Endothelial cell of hepatic sinusoid (primary cell): ENCODE measurements around the gene DUS1L.

Experiments used
- in situ Hi-C: cut with HindIII; loops from 2 replicates; pipeline ENCODE4 v1.10.0; 2017; ENCODE audit warnings: low sequenced_read_pairs

Gene DUS1L

DNA sequence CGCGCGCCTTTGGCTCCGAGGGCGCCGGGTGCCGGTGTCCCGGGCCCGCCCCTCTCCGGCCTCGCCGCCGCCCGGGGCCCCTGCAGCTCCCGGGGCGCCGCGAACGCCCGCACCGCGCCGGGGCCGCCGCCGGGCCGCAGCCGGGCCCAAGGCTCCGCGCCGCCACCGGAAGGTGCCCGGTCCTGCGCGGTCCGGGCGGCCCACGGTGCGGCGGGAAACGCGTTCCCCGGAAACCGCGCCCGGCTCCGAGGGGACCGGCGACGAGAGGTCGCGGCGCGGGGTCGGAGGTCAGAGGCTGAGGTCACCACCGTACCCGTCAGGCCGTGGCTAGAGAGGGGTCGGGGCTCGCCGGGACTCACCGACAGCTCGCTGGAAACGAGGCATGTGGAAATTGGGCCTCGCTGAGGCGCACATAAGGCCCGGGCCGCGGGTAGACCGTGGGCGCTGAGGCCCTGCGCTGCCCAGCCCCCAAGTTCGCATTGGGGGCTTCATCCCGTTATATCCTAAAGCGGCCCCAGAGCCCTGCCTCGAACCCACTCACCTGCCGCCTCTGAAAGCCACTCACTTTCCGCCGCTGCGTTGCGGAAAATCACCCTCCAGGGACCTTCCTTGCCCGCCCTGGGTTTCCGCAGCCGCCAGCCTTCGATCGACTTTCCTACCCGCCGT is at the start of gene DUS1L:
DUS1L (minus strand) TSS at position 167 of the 666 bp plus-strand sequence. CDS start 745 bp downstream, outside the sequence.
- in situ Hi-C loops = no loop called here

DNA sequence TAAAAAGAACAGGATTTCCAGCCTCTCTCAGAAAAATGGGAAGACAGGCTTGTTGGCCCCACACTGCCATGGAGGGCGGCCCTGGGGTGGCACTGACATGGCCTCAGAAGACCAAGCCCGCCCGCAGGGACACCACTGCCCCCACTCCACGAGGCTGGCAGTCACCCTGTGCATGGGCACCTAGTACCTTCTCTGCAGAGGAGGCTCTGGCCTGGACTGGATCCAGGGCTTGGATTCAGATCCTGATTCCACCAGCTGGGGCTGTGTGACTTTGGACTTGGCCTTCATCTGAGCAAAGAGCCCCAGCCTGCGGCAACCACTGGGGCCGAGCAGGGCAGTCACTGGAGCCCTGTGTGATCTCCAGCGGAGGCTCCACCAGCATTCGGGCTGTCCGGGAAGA is 49.3 kb upstream of the DUS1L start:
- in situ Hi-C loops = no loop called here

DNA sequence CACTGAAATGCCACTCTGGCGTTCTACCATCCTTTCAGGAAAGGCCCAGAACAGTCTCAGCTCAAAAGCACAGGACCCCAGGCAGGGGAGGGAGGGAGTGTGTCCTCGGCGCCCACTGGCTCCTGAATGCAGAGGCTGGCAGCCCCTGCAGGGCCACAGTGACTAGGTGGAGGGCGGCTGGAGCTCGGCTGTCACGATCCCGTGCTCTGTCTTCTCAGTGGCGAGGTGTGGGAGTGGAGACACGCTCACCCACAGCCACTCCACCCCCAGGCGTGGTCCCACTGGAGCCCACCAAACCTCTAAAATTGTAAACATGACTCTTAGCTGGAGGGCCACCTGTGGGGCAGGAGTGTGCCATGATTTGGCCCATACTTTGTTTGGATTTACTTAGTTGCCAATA is 48.8 kb upstream of the DUS1L start:
- in situ Hi-C loops = no loop called here

DNA sequence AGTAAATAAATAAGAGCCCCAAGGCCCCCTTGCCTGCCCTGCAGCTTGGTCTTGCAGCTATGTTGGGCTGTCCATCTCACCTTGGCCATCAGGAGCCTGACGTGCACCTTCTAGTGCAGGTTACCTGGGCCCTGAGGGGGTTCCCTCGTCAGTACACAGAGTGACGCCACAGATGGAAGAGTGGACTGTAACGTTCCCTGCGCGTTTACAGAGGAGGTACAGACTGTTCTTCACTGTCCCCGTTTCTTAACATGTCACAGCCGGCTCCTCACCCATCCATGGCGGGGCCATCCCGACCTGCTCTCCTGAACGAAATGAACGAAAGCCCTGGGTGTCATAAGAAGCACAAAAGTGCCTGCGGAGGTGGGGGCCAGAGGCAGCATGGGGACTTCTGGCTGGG is 48.3 kb upstream of the DUS1L start:
- in situ Hi-C loops = no loop called here

DNA sequence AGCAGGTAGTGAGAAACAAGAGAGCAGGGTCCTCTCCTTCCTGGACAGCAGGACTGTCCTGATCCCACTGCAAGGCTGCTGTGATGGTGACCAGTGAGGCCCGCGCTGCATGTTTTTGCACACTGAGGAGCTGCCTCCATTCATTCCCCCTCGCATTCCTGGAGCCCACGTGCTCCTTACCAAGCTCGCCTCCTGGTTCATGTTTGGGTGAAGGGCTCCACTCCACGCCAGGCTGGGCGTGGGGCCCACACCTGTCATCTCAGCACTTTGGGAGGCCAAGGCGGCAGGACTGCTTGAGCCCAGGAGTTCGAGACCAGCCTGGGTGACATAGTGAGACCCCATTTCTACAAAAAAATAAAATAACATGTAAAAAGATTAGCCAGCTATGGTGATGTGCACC is 47.8 kb upstream of the DUS1L start:
- in situ Hi-C loops = no loop called here

DNA sequence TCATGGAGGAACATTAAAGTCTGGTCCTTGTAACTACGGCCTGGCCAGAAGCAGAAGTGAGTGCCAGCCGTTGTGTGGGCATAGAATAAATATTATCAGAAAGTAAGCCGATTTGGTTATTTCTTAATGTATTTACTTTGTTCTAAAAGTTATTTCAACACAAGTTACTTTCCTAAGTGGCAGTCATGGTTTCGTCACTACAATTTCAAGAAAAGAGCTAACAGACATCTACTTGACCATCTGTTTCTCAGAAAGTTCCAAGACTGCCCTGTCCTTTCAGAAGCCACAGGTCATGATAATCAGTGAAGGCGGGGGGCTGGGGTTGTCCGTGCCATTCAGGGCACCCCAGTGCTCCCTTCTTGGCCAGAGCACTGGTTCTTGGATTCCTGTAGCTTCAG is 47.3 kb upstream of the DUS1L start:
- in situ Hi-C loops = no loop called here

DNA sequence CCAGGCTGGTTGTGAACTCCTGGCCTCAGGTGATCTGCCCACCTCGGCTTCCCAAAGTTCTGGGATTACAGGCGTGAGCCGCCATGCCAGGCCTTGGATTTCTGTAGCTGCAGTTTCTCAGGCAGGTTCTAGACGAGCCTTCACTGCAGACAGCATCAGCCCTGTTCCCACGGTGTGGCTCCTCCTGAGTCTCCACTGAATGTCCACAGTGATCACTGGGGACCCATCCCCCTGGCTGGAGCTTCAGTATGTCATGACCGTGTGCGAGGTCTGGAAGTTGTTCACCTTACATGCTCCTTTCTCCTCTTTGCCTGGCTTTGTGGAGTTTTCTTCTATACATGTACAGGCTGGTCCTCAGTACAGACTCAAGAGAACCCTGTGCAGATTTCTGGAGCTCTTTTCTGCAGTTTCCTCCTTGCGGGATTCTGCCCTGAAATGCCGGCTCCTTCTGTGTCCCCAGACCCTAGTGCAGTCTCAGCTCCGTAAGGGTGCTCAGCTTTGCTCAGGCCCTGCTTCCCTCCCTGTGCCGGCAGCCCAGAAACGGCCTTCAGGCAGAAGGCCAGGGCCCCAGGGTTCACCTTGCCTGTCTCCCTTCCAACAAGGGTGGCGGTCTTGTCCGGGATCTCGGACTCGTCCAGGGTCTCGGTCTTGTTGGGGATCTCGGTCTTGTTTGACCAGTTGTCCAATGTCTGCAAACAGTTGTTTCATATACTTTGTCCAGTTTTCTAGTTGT is 46.7 kb upstream of the DUS1L start:
- in situ Hi-C loops = no loop called here

DNA sequence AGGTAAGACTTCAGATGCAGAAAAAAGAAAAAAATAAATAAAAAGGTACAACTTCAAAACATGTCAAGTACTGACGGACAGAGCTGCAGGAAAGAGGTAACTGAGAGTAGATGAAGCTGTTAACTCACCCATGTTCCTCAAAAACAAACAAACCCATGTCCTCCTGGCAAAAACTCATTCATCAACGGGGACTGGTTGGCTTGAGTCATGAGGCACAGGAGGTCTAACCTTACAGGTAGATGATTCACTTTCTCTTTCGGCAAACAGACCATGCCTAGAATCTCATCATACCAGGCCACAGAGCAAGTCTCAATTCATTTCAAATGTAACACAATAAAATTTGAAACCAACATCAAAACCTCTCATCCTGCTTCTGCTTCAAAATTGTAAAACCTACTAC is 44.7 kb upstream of the DUS1L start:
- in situ Hi-C loops = no loop called here

DNA sequence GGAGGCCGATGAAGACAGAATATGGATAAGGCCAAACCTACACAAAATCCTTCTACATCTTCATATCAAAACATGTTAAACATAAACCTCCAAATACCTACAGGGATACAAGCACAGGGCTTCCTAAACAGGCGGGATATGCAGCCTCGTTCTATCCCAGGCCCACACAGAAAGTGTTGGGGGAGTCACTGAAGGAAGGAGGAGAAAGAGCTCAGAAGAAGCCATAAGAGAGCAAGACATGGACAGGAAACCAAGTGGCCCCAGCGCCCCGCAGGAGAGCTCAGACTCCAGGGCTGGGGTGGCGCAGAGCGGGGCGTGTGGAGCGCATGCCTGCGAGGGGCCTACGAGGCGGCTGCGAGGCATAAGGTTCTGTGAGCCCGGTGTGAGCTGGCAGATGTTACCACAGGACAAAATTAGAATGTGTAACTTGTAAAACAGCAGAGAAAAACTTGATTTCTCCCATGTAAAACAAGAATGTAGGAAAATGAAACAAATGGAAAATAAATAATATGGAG is 43.4 kb upstream of the DUS1L start:
- in situ Hi-C loops = no loop called here

DNA sequence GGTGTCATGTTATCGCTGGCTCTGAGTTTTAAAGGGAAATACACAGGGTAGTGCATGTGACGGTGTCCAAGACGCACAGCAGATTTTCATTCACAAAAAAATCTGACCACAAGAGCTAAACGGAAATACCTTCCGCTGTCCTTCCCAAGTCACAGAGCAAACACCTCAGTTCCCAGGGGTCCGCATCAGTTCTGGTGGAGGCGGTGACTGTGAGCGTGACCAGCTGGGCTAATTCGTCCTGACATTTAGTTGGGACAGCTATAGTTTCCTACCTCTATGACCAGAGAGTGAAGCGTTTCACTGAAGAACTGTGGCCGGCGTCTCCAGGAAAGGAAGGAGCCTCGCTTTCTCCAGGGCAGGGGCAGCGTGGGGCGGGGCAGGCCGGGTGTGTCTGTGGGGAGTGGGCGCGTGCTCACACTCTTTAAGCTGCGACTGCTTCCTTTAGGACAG is 42.9 kb upstream of the DUS1L start:
- in situ Hi-C loops = no loop called here

DNA sequence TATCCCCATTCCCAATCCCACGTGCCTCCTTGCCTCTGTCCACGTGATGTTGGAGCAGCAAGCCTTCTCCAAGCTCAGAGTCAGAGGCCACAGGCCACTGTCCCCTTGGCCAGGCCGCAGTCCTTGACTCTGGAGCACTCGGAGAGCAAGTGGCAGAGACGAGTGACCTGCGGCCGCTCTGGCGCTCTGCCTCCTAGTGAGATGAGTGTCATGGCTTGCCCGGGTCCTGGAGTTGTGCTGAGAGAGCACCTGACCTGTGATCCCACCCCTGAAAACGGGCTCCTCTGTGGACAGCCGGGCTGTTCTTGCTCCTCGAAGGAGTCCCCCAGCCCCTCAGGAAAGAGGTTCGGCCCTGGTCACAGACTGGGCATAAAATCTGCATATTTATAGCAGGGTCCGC is 42.4 kb upstream of the DUS1L start:
- in situ Hi-C loops = no loop called here

DNA sequence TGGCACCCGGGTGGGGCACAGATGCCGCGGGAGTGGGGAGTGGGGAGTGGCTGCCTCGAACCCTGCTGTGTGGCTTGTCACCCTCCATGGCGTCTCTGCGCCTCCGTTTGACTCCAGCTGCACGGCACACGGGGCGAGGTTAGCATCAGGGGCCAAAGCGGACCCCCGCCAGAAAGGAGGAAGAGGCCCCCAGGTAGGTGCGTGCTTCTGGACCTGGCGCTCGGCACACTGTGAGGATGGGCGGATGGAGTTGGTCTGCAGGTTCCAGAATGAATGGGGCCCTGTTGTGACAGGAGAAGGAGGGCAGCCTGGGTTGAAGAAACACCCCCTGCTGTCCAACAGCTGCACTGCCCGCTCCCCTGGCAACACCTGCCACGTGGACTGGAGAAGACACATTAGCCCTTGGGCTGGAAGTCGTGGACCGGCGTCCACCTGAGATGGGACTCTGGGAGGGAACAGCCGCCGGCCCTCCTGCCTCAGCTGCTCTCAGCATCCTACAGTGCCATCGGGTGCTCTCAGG is 41.8 kb upstream of the DUS1L start:
- in situ Hi-C loops = no loop called here

DNA sequence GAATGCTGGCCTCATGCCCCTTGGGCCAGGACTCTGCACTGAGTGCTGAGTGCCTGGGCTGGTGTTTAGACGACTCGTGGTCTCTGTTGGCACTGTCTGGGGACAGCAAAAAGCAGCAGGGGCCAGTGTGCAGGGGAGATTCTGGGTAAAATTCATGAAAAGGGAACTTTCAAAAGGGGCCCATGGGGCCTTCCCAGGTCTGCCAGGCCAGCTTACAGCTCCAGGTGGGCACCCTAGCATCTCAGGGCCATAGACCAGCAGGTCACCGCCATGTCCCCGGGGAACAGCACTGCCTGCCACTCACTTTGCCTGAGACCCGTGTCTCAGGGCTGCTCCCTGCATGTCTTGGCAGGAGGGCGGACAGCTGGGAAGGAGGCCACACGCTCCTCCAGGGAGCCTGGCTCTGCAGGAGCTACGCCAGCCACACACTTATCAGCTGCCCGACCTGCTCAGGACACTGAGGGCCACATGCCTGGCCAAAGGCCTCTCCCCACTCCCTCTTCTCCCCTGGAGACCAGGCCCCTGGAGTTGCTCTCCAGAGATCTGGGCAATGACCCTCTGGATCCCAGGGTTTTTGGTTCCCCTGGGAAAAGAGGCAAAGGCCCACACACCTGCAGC is 41.2 kb upstream of the DUS1L start:
- in situ Hi-C loops = no loop called here

DNA sequence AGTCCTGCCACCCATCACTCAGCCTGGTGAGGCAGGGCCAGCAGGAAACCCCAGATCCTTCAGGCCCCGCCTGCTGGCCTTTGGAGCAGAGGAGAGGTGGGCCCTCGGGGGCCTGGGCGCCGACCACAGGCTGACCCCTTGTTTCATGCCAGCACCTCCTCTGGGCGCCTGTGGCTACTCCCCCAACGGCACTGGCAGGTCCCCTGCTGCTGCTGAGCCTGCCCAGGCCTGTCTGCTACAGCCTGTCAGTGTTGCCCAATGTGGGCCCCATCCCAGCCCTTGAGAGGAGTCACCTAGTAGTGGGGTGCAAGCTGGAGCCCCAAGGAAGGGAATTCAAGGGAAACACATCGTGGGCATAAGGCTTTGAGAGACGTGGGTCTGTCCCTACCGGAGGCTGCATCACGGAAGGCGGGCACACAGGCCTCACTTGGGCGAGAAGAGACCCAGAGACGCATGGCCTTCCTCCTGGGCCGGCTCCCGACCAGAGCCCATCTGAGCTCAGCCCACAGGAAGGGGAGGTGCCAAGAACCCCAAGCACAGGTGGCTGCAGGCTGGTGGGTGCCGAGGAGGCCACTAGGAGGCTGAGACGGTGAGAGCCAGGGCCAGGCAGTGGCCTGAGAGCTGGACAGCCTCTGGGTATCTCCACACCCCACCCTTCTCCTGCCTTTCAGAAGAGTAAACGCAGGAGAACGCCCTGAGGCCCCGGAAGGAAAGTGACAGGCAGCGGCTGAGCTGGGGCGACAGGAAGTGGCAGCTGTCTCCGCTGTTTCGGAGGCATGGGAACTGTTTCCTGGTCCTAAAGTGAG is 40.5 kb upstream of the DUS1L start:
- in situ Hi-C loops = no loop called here

DNA sequence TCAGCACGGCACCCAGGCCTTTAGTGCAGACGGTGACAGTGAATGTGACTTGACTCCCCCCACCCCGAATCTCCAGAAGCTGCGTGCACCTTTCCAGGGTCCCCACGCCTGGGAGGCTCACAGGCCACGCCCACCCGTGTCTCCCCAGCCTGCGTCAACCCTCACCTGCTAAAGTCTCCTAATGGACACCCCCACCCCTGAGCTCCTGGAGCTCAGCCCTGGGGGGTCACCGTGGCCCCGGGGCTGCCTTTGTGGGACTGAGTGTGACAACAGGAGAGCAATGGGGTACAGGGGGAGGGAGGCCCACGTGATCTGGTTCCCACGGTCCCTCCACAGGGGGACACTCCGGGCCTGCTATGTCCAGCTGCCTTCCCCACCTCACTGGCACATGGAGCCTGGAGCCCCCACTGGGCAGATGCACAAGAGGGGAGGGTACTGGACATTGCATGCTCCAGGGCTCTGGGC is 39.8 kb upstream of the DUS1L start:
- in situ Hi-C loops = no loop called here

DNA sequence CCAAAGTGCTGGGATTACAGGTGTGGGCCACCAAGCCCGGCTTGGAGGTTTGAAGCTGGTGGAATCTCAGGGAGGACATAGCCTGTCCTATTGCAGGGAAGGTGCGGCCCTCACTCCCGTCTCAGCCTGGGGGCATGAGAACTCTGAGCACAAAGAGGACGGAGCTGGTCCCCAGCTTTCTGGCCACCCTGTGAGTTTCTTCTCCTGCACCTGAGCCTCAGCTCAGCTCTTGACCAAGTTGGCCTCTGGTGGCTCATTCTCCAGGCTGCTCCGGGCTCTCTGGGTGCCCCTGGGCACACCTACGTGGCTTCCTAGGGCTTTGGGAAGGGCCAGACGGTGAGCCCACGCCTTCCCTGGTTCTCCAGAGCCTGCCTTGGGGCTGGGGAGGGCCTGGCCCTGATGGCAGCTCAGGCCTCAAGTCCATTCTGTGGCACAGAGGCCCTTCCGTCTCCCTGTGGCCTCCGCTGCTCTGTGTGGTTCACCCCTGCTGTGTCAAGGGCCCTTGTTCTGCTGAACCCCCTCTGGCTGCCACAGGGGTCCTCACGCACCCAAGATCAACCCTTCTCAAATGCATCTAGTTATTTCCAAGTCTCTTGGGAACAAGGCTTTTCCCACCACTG is 39.3 kb upstream of the DUS1L start:
- in situ Hi-C loops = no loop called here

DNA sequence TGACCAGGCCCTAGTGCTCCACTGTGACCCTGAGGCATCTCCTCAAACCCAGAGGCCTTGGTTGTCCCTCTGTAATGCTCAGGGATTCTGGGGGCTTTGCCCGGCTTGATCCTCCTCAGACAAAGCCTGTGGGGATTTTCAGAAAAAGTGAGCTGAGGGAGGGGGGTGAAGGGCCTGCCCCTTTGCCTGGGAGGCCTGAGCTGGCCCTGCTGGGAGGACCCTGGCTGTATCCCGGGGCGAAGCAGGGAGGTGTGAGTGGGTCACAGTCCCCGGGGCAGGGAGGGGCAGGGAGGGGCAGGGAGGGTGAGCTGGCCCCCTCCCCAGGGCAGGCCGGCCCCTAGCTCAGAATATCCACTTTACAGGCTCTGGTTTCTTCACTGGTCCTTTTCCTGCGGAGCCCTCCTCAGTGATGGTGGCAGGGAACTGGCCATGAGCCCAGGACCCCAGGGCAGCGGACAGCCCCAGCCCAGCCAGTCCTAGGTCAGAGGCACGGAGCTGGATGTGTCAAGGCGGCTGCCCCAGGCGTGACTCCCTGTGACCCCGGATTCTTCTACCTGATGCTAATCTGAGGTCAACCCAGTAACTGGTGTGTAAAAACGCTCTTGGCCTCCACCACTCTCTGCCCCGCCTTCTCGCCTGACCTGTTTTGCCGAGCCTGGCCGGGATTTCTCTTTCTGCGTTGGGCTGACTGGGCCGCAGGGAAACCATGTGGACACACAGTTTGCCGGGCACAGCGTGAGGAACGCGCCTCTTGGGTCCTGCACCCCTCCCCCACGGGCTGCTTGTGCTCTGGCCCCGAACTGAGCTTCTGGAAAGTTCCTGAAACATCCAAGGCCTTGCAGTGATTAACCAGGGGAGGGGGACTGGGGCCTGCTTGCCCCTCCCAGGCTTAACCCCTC is 38.2 kb upstream of the DUS1L start:
- in situ Hi-C loops = no loop called here

DNA sequence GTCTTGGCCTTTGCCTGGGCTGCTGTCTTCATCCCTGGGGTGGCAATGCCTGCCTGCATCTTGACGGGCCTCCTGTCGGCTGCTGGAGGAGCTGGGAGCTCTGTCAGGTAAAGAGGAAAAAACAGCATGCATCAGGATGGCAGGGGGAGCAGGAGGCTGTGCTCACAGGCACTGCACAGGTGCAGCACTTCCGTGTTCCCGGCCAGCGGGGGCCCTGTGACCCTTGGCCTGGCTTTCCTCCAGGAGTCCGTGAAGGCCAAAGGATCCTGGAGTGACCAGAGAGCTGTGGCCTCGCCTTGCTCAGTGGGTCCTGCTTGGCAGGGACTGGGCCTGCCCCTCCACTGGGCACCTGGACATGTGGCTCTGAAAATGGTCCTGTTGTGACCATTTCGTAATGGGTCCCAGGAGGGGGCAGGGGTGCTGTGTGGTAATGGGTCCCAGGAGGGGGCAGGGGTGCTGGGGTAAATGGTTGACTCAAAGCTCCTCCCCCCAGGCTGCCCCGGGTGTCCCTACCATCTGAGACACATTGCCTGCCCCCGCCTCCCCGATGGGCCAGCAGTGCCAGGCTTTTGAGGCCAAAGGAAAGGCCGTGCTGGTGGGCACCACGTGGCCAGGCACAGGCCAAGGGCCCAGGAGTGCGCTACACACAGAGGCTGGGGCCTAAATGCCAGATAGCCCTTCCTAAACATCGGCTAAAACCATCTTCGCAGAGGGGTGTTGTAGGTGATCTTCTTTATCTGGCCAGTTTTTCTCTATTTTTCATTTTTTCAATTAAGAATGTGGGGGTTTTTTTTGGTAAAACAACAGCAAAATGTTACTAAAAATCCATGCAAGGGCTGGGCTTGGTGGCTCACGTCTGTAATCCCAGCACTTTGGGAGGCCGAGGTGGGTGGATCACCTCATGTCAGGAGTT is 36.4 kb upstream of the DUS1L start:
- in situ Hi-C loops = no loop called here
